ENCODE results near the gene CTDSPL. TPM values are rescaled to one million over a fixed set of nuclear protein-coding genes. Genes with fewer than 3 reads are reported as not detected.

Gene CTDSPL
- polyA plus RNA-seq, 3 donors = 94.0 to 114 (median 104) TPM

DNA sequence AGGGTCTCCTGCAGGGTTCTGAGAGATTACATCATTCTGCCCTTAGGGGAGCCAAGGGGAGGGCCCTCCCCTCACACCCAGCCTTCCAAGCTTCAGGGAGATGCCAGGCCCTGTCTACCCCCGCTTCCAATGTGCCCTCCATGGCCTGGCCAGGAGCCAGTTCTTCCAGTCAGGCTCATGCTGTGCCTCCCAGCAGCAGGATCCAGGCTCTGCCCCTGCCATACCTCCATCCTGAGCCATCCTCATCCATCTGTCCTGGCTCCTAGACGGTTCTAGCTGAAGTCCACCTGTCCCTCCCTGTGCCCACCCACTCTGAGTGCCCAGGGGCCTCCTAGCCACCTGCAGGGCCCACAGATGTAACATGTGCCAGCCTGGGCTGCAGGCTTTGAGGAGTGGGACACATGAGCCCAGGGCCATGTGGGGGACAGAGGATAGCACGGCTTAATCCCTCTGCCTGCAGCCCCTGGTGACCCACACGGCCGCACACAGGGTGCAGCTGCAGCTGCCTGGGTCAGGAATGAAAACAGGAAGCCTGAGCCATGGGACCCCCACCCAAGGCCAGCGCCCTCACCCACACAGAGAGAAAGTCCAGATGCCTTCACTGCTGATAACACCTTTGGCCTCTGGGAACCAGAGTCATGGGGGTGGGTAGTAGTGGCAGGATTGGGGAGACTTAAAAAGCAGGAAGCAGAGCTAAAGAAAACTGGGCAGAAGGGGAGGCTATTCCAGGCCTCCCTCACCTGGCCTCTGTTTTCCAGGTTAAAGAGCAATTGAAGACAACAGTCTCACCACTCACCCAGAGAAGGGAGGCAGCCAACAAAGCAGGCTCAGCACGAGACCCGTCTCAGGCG lies 156.0 kb downstream of the CTDSPL start:
- no peak for DNase-seq (ENCODE audit: extremely low read depth in 1 of 11, low read depth in 9 of 11, low spot score in 4 of 11)

DNA sequence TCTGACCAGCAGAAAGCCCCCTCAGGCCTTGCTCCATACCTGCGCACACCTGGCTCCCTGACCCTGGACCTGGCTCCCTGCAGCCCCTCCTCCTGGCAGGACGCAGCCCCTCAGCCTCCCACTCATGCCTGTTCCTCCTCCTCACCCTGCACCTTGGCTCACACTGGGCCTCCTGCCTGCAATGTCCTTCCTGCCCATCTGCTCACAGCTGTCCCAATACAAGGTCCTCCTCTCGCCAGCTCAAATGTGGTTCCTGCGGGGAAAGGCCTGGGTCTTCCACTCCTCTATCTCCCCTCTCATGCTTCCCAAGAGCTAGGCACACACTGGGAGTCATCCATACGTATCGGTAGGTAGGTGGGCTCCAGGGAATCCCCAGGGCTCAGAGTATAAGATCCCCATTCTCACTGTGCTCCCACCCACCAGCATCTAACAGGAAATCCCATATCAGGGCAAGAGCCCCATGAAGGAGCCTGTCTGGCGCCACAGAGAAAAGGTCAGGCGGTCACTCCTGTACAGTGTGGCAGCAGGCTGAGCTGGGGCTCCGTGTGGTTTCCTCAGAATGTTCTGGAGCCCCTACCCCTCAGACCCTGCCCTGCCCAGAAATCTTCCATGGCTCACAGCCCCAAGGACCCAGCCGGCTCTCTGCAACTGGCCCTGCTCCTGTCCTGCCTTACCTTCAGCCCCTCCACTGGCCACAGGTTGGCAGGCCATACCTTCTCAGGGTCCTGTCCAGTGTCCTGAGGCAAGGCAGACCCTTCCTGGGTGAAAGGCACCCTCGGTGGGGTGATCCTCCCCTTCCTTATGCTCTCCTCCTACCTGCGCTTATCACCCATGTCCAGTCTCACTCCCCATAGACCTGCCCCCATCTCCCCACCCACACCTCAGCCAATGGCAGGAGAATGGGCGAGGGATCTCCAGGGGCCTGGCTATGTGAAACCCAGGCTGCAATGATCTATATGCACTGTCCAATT lies 156.9 kb downstream of the CTDSPL start:
- no peak for DNase-seq (ENCODE audit: extremely low read depth in 1 of 11, low read depth in 9 of 11, low spot score in 4 of 11)

DNA sequence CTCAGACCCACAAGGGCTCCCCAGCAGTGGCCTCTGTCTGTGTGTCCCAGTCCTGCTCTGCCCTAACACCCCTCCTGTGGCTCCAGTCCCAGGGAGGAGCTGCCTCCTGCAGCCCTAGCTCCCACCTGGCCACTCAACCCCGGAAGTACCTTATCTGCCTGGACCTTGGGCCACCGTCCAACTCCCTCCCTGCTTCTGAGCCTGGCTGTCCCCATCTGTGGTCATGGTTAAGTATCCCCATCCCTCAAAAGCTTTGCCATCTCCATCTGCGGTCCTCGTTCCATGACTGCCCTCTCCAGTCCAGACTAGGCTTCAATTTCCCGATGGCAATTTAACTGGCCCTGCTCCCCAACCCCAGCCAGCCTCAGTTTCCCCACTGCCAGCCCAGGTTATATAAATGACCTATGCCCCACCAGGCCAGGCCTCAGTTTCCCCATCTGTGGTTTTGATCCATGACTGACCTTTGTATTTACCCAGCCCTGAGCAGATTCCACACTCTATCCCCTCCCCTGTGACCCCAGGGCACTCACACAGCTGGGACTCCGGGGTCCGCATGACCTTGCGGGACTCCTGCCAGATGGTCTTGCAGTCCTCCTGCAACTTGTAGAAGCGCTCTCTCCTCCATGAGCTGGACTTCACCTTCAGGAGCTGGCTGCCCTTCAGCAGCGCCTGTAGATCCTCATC lies 158.1 kb downstream of the CTDSPL start:
- no peak for DNase-seq (ENCODE audit: extremely low read depth in 1 of 11, low read depth in 9 of 11, low spot score in 4 of 11)

DNA sequence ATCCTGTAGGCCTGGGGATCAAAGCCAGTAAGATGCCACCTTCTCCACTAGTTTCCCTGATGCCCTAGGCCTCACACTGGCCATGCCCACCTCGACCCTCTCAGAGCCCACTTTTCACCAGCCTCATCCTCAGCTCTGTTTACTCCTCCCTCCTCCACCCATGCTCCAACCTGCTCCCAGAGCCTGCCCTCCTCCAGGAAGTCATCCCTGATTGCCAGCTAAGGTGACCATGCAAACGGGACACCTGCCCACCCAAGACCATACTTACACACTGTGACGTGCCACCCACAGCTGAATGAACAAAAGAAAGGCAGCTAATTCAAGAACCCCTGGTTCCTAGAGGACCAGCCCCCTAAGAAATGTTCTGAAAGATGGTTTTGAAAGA lies 158.7 kb downstream of the CTDSPL start:
- no peak for DNase-seq (ENCODE audit: extremely low read depth in 1 of 11, low read depth in 9 of 11, low spot score in 4 of 11)

DNA sequence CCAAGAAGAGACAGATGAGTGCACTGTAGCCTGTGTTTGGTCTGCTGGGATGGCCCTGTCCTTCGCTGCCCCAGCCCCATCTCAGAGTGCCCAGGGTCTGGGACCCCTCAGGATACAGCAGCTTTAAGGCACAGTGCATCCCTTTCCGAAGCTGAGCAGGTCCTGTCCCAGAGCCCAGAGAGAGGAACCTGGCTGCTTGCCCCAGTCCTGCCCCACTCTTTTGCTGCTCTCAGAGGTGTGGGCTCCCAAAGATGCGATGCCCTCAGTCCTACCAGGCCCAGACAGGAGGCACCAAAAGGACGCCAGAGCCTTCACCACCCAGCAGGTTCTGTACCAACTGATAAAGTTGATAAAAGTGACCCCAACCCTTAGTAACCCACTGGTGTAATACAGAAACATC lies 159.5 kb downstream of the CTDSPL start:
- DNase-seq (ENCODE audit: extremely low read depth in 1 of 11, low read depth in 9 of 11, low spot score in 4 of 11) = no peak

DNA sequence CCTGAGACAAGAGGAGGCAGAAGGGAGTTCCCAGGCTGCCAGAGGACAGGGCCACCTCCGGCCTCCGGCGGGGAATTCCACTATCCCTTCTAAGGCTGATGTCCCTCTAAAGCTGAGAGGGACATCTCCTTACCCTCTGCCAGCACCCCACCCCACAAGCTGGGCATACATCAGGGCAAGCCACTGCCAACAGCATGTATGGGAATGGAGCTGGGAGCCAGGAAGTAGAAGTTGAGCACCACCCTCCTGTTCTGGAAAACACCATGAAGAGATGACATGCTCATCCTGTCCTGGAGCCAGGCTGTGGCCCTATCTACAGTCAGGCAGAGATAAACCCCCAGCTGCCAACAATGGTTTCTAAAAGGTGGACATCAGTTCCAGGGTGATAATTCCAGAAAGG lies 160.6 kb downstream of the CTDSPL start:
- DNase-seq (ENCODE audit: extremely low read depth in 1 of 11, low read depth in 9 of 11, low spot score in 4 of 11) = no peak

DNA sequence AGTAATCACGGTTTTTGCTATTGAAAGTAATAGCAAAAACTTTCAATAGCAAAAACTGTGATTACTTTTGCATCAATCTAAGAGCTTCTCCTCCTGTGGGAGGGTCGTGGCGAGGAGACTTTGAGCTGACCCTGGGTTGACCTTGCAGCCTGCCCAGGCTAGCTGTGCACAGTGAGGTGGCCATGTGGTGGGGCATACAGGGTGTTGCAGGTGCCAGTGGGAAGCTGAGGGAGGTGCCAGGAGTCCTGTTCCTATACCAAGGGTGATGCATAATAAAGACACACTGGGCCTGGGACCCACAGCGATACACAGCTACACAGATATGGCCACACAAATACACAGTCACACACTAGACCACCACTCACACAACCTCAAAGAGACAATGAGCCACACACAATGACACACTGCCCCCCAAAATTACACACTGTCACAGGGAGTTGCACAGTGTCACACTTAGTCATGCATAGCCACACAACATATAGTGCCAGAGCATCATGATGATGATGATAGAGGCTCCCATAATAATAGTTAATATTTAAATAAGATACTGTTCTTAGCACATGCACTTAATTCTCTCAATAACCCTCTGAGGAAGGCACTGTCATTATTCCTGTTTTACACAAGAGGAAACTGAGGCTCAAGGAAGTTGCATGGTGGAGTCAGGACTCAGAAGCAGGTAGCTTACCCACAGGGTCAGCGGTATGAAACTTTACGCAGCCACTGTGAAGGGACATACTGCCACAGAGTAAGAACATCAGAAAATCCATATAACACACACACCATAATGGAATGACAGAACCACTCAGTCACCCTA lies 161.4 kb downstream of the CTDSPL start:
- DNase-seq (ENCODE audit: extremely low read depth in 1 of 11, low read depth in 9 of 11, low spot score in 4 of 11) = no peak

DNA sequence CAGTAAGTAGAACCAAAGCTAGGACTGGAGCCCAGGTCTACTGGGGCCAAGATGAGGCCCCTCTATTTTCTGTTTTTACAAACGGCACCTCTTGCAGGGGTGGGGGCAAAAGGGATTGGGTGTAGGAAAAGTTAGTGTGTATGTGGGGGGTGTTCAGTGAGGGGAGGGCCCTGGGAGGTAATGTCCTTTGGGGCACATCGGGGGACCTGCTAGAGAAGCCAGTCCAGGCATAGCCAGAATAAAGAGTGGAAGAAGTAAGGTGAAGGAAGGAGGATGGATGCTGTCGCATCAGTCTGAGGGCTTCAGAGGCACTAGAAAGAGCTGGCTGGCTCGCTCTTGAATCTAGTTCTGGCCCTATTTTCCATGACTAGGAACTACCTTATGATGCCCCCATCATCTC lies 165.2 kb downstream of the CTDSPL start:
- DNase-seq (ENCODE audit: extremely low read depth in 1 of 11, low read depth in 9 of 11, low spot score in 4 of 11) = no peak

DNA sequence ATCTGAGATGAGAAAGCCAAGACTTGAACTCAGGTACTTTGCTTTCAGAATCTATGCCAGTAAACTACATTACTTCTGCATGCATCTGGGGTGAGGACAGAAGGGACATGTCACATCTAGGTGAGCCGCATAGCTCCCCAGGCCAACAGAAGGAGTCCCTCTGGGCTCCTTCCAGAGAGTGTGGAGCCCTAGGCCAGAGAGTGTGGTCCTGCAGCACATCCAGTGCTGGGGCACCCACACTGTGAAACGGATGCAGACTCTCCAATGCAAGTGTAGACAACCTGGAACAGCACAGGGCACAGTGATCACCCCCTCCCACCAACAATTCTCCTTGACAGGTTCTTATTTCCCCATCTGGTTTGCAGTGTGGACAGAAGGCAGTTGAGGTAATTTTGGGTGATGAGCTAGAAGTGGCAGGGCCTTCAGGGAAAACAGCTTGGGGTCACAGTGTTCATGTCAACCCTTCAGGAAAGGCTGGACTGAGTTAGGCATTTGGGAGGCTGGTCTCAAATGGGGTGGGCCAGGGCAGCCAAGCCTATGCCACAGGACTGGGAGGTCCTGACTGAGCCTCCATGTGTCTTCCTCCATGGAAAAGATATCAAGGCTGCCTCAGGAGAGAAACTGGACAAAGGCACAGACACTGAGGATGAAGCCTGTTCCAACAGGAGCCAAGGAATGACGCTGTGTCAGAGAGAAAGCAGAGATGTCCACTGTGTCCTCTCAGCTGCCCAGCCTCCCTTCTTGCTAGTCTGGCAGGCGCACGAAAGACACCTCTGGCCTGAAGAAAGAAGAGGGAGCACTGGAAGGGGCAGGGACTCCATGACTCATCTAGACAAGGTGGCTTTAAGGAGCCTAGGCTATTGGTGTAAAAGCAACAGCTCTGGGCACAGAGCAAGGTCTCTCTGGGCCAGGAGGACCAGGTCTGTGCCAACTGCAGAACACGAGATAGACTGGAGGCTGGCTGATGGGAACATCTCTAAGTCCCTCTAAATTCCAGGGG lies 166.1 kb downstream of the CTDSPL start:
- DNase-seq (ENCODE audit: extremely low read depth in 1 of 11, low read depth in 9 of 11, low spot score in 4 of 11) = no peak

DNA sequence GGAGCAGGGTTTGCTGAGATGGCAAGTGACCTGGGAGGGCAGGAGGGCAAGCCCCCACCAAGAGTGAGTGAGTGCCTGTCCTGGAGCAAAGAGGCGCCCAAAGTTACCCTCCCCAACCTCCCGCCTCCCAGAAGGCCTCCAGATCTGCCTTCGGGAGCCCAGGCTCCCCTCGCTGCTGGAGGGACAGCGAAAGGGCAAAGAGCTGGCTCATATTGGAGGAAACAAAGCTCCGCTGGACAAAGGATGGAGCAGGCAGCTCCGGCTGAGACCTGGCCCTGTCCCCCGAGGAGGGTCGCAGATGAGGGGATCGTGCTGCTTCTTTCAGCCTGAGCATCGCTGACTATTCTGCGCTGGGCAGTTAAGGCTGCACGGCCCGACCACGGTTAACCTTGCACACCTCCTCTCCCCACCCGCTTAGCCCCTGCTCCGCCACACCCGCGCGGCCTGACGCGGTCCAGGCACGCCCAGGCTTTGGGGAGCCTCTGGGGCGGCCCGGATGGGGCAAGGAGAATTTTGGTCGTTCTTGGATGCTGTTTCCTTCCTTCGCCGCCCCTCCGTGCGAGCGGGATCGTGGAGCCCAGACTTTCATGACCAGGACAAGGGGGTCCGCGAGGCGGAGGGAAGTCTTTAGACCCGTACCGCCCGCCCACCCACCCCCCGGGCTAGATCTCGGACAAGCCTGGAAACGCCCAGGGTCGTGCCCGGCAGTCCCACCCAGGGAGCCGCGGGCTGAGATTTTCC lies 167.1 kb downstream of the CTDSPL start:
- DNase-seq (ENCODE audit: extremely low read depth in 1 of 11, low read depth in 9 of 11, low spot score in 4 of 11) = no peak

DNA sequence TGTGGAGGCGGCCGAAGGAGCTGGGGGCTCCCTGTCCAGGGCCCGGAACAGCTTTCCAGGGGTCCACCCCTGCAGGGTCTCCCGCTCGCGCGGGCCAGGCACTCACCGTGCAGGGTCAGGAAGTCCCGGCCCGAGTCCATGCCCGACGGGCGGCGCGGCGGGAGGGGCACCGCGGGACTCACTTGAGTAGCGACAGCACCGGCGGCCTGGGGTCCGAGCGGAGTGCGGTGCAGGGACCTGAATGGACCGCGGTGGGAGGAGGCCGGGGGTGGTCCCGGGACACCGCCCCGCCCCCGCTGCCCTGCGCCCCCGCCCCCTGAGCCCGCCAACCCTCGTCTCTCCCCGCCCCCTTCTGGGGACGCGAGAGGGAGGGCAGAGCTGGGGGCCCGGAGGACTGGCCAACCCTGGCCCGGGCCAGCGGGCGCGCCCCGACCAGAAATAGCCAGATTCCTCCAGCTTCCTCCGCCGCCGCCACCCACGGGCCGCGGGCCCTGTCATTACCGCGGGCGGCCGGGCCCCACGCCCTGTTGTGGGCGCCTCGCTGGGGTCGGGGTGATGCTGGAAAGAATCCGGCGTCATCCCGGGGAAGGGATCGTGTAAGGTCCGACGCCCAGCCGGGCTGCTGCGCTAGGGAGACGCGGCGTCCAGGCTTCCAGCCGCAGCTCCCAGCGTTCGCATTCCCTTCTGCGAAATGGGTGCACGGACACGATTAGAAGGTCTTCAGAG lies 167.9 kb downstream of the CTDSPL start, which contains the start of gene PLCD1:
Gene PLCD1 (minus strand): TSS at position 243 of the 726 bp plus-strand sequence. CDS start 103 bp downstream, at position 140.
- peak in 7 of 11 donors; percentile 54 to 79 (median 73) for DNase-seq (ENCODE audit: extremely low read depth in 1 of 11, low read depth in 9 of 11, low spot score in 4 of 11)

DNA sequence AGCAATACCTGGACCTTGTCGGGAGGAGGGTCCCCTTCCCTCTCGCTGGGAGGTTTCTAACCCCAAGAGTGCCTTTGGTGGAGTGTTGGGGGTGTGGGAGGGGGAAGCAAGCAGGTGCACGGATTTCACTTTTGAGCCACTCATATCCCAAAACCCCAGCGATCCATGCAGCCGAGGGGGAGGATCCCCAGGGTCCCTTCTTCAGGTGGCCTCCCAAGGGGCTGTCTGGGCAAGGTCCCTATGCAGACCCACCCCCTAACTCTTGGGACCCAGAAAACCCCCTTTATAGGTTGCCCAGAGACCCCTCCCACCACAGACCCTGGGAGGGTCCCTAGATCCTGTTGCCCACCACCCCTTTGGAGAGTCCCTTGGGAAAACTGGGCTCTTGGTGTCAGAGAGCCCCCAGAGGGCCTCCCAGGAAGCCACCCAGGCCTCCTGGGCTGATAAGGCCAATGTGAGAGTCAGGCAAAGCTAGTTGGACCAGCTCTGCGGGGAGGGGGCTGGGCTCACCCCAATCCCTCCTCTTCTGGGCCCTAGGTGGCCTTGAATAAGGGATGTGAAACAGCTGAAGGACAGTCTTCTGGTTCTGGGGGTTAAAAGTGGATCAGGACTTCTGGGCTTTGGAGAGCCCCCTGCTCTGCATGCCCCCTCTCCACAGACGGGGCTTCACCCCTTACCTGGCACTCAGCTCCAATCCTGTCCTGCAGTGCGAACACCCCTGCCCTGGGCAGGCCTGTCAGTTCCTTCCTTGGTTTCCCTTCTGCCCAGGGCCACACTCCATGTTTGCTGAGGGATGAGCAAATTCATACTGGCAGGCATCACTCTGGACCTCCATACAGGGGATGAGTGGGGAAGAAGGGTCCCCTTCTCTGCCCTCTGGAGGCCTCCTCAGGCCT lies 168.7 kb downstream of the CTDSPL start:
- DNase-seq (ENCODE audit: extremely low read depth in 1 of 11, low read depth in 9 of 11, low spot score in 4 of 11) = no peak

DNA sequence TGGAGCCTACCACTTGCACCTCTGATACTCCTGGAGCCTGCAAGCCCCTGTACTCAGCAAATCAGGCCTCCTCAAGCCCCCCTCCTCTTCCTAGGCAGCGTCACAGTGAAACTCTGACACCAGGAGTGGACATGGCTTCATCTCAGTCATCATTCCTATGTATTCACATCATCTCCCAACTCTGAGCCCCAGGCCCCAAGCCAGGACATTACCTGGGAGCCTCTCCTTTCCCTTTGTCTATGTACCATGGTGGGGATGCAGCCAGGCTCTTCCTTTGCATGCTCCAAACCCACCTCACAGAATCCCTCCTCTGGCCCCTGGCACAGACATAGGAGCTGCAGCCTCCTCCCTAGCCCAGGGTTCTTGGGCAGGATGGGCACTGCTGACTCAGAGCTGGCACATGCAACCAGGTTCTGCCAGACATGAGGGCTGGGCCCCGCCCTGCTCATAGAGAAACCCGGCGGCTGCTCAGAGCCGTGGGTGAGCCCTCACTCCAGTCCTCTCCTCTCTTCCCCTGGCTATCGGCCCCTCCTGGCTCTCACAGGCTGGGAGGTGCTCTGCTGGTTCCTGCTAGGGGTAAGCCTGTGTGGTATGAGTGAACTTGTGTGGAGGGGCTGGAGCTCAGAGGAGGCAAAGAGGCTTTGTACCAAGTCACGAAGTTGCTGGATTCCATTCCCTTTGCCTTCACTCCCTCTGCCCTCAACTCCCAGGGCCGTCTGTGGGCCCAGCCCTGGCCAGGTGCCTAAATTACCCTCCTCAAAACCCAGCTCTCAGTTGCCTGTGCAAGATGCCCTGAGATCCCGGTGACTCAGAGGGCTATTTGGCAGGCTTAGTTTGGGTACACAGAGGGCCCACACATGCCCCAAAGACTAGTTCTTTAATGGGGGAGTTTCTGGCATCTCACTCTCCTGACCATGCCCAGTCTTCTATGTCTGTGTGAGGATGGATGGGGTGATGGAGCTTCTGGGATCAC lies 169.6 kb downstream of the CTDSPL start:
- DNase-seq (ENCODE audit: extremely low read depth in 1 of 11, low read depth in 9 of 11, low spot score in 4 of 11) = no peak

DNA sequence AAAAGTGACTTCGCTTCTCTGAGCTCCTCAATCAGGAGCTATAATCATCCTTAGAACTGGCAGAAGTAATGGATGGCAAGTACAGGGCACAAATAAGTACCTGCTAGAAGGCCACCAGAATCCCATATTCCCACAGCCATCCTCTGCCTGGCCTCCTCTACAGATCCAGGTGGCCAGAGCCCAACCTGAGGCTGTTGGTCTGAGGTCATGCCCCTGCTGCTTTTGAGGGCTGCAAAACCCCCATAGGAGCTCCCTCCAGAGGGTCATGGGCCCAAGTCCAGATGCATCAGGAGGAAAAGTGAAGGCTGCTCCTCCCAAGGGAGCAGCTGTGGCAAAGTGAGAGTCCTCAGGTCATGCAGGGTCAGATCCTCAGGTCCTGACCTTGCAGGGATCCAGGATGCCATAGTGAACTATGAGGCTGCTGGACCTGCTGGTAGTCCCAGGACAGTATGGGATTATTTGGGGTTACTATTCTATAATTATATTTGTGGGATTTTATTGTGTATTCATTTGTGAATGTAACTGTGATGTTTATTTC lies 170.7 kb downstream of the CTDSPL start:
- no peak for DNase-seq (ENCODE audit: extremely low read depth in 1 of 11, low read depth in 9 of 11, low spot score in 4 of 11)

All from renal cortex interstitium (tissue), 11 donors.